ENCODE results near the gene ABCA2. TPM values are rescaled to one million over a fixed set of nuclear protein-coding genes. Genes with fewer than 3 reads are reported as not detected.
A peak's percentile ranks its signal among the peaks of the same experiment; 100 is the strongest.

The ABCA2 gene
- total and polyA plus RNA-seq, 9 of the 15 experiments (the other 6 are each of a cell fraction or from before 2014, with no cell fraction given) = 0.69 to 16.3 (median 6.1) TPM; not detected in 2

- TF ChIP-seq REST (IDR thresholded peaks at IDR 0.05; ENCODE audit: borderline replicate concordance) (no peak), REST (CRISPR knock-in tag; IDR thresholded peaks at IDR 0.05; ENCODE audit: low read depth) (peak; percentile 37; the same call in 1 of the 2 replicates), HNRNPUL1 (IDR thresholded peaks at IDR 0.05; ENCODE audit: low read length) (no peak), TAF7 (tag; IDR thresholded peaks at IDR 0.05) (no peak), ARNT (IDR thresholded peaks at IDR 0.05) (no peak), POLR2AphosphoS2 (IDR thresholded peaks at IDR 0.05; ENCODE audit: low read length) (no peak), GMEB1 (CRISPR knock-in tag; IDR thresholded peaks at IDR 0.05) (peak; percentile 50), ZFP30 (CRISPR knock-in tag; IDR thresholded peaks at IDR 0.05; ENCODE audit: borderline replicate concordance) (no peak), HNRNPK (IDR thresholded peaks at IDR 0.05; ENCODE audit: low read depth, low read length, poor library complexity, severe bottlenecking) (peak; percentile 94), DEAF1 (CRISPR knock-in tag; IDR thresholded peaks at IDR 0.05) (no peak), ZNF696 (CRISPR knock-in tag; conservative IDR thresholded peaks at IDR 0.05) (no peak), FOXP1 (CRISPR knock-in tag; IDR thresholded peaks at IDR 0.05) (no peak; the same call in 1 of the 2 replicates), HDGF (IDR thresholded peaks at IDR 0.05) (no peak), ZNF408 (CRISPR knock-in tag; IDR thresholded peaks at IDR 0.05; ENCODE audit: low read depth) (no peak), ZNF75A (CRISPR knock-in tag; IDR thresholded peaks at IDR 0.05) (no peak), CBFB (CRISPR knock-in tag; IDR thresholded peaks at IDR 0.05) (no peak), THRAP3 (IDR thresholded peaks at IDR 0.05; ENCODE audit: borderline replicate concordance) (no peak)
Observed at GRCh38 chr9:136991993-136992818, 35.8 kb downstream of the ABCA2 start, which contains the start of gene PAXX (continued).
